DMS 273 treated with DMSO at 0.1 percent for 48 hours (cell line): ENCODE measurements around the gene GZF1.

Experiments used
- DNase-seq: peaks from one replicate; lab custom pipeline; 2025; lab: John Stamatoyannopoulos, UW

Gene GZF1

DNA sequence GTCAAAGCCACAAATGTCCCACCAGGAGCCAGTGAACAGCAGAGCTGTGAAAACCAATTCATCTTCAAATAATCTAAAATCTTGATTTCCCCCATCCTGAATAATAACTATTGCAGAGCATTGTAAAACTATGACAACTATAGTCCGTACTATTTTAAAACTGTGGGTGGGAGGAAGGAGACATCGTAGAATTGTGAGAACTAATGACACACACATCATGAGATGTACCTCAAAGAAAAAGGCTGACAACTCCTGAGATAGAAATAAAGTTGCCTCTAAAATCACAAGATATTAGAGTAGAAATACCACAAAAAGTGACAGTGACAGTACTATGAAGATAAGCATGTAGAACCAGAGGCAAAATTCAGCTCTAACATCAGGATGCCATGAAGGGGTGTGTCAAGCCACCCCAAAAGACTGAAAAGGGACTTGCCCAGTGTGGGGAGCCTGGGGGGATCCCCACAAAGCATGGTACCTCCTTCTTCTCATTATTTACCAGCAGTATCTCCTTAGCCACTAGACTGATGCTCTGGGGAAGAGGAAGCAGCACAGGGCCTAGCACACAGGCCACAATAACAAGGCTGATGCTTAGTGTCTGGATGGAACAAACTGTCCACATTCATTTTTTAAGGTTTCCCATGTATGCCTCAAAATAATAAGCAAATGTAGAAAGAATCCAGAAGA lies 45.9 kb downstream of the GZF1 start:
- DNase-seq = no peak

DNA sequence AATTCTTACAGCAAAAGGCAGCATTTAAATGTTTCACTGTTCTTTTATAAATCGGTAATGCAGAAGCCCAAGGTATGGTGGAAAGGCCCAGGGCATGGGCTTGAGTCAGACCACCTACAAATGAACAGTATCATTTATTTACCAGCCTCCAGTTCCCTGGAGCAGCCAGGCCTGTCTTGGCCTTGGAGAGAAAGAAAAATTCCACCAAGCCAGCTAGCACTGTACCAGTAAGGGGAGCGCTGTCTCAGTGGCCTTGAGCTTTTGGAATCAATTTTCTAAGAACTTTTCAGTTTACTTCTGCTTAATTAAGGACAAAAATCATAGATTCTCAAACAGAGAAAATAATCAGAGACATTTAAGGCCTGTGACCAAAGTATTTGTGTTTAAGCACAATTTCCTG lies 47.0 kb downstream of the GZF1 start:
- DNase-seq = no peak

DNA sequence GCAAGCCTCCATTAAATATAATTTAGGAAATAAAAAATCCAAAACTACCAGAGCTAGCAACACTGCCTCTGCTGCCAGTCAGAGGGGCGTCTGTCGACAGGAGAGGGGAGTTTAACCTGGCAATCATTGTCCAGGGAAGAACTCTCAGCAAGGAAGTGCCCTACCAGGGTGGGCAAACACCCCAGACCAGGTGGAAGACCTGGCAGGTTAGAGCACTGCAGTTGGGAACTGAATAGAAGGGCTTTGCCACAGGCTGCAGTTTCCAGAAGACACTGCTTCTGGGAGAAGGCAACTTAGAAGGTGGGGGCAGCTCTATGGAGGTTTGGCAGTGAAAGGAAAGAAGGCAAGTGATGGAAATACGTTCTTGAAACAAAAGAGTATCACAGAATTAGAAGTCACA lies 47.8 kb downstream of the GZF1 start:
- no peak for DNase-seq

DNA sequence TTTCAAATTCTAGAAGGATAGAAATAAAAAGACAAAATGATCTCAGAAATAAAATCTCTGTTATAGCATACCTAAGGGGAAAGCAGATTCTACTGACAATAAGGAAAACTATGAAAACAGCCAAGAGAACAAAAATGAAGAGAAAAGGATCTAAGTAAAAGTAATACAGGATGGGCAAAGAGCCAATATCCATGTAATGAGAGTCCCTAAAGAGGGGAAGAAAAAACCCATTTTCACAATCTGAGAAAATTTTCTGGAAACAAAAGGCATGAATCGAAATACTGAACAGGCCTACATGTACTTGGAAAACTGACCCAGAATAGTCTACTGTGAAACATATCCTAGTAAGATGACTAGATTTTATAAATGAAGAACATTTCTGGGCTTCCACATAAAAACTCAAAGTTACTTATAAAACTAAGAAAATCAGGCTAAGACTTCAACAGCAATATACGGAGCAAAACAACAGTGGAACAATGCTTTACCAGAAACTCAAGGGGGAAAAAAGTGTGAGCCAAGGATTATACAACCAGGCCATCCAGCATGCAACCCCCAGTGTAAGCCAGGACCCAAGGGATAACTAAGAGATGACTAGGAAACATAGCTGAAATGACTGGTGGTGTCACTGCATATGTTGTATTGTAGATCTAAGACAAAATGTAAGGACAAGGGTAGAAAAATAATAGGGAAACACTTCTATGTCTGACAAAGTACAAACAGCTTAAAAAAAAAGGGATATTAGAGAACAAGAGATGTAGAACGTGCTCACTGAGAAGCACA lies 49.1 kb downstream of the GZF1 start:
- DNase-seq = no peak

DNA sequence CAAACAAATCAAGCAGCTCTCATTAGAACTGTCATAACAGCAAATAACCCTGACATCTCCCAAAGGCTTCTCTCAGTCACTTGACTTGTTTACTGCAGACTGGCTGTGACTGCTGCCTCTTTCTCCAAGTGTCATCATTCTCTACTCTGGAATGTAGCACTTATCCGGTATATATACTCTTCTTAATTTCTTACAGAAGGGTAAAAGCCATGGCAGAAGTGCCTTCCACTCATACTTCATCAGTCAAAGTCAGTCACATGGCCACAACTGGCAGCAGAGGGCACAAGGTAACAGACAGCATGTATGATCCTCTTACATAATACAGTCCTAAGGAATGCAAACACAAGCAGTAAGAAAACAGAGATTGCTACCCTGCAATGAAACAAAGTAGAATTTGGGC lies 50.0 kb downstream of the GZF1 start:
- DNase-seq = no peak

DNA sequence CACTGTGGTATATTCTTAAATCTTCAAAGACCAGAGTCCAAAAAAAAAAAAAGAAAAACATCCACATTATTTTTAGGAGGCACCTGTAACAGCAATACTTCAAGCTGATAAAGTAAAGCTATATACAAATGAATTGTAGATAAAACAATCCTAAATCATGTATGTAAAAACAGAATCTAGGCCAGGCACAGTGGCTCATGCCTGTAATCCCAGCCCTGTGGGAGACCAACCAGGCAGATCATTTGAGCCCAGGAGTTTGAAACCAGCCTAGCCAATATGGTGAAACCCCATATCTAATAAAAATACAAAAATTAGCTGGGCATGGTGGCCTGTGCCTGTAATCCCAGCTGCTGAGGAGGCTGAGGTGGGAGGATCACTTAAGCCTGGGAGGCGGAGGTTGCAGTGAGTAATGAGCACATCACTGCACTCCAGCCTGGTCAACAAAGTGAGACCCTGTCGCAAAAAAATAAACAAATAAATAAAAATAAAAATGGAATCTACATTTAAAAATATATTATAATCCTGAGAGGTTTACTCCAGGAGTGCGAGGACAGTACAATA lies 52.0 kb downstream of the GZF1 start:
- no peak for DNase-seq

DNA sequence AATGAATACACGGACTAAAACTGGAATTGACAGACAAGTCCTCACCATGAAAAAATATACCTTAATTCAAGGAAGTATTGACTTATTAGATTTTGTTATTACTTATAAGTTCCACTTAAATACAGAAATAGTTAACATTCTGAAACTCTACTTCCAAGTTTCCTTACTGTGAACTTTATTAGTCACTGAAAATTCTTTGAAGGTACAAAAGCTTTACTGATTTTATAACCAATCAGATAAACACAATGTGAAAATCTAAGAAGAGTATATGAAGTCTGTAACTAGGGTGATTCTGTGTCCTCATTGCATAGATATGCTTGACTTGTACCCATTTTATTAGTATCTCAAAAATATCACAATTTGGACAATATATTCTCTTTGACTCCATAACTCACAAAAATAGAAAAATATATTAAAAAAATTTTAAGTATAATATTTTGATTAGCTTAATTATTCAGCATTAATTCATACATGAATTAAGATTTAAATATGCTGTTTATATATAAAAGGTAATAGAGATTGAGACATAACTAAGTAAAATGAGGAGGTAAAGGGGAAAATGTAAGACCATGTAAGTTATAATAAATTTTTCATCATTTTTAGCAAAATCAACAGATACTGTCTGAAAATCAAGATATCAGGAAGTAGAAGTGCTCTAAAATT lies 52.7 kb downstream of the GZF1 start:
- no peak for DNase-seq

DNA sequence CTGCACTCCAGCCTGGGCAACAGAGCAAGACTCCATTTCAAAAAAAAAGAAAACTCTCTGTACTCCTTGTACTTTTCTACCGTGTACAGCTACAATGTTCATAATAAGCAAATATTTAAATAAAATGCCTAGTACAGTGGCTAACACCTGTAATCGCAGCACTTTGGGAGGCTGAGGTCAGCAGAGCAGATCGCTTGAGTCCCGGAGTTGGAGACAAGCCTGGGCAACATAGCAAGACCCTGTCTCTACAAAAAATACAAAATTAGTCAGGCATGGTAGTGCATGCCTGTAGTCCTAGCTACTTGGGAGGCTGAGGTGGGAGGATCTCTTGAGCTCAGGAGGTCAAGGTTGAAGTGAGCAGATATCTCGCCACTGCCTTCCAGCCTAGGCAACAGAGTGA lies 53.6 kb downstream of the GZF1 start:
- no peak for DNase-seq

DNA sequence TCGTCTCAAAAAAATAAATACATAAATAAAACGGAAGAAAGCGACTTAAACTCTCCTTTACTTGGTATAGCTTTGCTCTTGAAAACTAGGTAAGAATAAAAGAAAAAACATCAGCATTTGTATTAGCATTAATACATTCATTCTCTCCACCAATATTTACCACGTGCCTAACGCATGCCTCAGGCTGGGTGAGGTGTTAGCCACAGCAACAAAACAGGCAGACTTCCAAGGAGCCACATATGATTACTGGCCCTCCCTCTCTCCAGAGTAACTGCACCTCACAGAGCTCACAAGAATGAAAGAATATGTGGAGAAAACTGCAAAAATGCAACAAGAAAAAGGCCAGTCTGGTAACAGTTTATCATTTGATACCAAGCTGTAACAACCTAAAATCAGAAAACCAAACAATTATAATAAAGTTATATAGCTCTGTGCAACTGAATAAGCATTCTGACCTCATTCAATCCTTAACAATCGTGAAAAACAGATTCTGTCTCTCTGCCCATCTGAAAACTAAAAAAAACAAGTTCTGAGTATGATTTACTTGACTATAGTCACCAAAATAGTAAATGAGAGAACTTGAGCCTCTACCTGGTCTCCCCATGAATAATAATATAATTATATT lies 54.1 kb downstream of the GZF1 start:
- DNase-seq = no peak

DNA sequence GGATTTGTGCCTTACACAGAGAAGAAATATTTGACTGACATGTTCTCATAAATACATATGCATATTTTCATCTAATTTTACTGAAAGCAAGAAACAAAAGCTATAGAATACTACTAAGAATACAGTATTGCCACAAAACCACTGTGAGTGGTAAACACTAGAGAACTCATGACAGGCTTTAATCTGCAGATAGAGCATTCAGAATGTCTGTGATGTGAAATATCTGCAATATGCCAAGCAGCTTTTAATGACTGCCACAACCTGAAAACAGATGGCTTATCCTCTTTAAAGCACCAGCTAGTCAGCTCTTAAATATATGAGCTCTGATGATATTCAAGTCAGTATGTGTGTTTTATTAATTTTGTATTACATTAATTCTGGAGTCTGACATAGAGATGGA lies 55.9 kb downstream of the GZF1 start:
- DNase-seq = no peak

DNA sequence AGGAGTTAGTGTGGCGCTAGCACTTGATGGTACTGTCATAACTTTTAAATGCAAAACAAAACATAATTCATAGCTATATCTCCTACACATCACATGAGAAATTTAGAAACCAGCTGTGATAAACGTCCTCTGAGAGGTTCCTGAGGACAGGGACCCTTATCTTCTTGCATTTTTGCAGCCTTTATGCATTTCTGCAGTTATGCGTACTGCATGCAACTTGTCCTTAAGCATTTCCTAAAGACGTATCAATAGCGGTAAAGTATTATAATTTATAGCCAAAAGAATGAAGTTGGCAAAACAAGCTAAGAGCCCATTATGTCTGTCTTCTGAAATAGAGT lies 57.6 kb downstream of the GZF1 start:
- no peak for DNase-seq

DNA sequence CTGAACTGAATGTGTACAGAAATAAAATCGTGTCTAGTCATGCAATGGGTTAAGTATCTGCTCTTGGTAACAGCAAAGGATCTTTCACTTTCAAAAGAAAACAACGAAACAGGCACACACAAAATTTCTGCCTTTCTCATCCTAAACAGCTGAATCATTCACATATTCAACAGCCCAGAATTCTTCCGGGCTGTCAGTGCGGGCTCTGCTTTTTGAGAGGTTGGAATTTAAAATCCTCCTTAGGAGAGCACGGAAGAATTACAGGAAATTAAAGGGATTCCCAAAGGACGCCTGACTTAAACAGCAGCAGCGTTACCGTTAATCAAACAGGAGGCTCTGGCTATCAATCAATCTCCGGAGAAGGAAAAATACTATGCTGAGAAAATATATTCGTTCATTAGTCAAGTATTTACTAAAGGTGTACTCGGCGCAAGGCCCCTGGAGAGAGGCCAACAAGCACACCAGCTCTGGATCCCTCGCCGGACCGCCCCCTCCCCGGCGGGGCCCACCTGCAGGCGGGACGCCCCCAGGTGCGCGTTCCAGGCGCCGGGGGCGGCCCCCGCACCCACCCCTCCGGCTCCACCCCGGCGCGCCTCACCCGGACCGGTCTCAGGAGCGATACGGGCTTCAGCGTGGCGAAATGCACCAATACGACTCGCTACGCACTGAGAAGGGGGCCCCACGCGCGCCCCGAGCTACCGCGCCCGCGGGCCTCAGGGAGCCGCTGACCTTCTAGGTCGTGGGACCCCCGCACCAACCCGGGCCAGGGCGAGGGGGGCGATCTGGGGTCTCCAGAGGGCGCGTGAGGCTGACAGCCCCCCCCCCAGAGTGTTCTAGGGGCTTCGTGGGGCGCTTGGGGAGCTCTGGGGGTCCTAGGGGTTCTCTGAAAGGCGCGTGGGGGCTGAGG lies 58.3 kb downstream of the GZF1 start:
- DNase-seq = no peak

DNA sequence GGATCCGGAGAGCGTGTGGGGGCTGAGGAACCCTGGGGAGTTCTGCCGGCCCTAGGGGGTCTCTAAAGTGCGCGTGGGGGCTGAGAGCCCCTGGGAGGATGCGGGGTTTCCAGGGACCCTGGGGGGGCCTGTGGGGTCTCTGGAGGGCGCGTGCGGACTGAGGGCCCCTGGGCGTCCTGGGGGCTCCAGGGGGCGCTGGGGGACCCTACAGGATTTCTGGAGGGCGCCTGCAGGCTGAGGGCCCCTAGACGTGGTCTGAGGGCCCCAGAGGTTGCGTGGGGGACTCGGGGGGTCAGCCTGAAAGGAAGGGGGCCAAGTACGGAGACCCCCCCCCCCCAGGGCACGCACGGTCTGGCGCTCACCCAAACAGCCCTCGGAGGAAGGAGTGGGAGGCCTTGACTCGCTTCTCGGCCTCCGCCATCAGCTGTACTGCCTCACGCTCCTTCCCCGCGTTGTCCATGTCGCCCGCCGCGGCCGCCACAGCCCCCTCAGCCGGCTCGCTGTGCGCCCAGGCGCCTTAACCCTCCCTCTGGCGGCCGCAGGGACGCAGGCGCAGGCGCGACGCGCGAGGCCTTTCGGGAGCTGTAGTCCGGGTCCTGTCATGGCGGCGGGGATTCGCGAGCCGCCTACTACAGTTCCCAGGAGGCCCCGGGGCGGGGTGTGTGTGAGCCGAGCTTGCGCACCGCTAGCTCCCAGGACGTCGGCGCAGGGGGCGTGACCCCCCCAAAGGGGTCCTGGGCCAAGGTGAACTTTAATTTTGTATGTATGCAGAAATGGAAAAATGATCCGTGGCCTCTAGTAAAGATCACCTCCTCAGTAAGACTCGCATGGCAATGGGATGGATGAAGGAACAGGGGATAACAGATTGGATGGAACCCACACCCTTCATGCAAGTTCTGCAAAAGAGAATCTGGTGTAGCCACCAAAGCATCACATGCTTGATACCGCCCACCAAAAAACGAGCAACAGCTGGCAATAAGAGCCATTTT lies 59.3 kb downstream of the GZF1 start, which contains the start of gene NAPB:
NAPB (minus strand) TSS at position 546 of the 989 bp plus-strand sequence; CDS start at position 460, 86 bp downstream.
- DNase-seq = peak; percentile 83
